ENCODE data around the gene OR4F15.

DNA sequence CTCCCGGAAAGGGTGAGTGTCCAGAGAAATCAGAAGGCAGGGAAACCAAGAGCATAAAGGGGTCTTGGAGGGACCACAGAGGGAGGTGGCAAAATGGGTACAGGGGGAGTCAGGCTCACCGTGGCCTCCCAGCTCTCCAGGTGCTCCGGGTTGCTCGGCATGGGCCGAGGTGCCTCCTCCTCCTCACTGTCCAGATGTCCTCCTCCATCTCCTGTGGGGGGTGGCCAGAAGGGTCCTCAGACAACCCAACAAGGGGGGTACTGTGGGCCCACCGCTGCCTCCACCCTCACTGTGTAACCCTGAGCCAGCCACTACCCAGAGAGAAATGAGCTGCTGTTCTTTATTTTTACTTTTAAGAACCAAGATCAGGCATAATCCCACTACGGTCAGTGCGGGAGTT, 39.1 kb upstream of the OR4F15 start:
- no peak for TF ChIP-seq EZH2 (IDR thresholded peaks at IDR 0.05; ENCODE audit: borderline replicate concordance, low read depth, low read length, severe bottlenecking)
- TF ChIP-seq, protein P1, sequence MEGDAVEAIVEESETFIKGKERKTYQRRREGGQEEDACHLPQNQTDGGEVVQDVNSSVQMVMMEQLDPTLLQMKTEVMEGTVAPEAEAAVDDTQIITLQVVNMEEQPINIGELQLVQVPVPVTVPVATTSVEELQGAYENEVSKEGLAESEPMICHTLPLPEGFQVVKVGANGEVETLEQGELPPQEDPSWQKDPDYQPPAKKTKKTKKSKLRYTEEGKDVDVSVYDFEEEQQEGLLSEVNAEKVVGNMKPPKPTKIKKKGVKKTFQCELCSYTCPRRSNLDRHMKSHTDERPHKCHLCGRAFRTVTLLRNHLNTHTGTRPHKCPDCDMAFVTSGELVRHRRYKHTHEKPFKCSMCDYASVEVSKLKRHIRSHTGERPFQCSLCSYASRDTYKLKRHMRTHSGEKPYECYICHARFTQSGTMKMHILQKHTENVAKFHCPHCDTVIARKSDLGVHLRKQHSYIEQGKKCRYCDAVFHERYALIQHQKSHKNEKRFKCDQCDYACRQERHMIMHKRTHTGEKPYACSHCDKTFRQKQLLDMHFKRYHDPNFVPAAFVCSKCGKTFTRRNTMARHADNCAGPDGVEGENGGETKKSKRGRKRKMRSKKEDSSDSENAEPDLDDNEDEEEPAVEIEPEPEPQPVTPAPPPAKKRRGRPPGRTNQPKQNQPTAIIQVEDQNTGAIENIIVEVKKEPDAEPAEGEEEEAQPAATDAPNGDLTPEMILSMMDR (IDR thresholded peaks at IDR 0.05; ENCODE audit: borderline replicate concordance, extremely low read depth, low read length, poor library complexity, severe bottlenecking) = no peak
